IMR-90 (cell line): ENCODE data around the gene CYP11A1. TPM values are rescaled to one million over a fixed set of nuclear protein-coding genes. Genes with fewer than 3 reads are reported as not detected.

Experiments
- ATAC-seq: fragments of 200-7000 bp; cut with Tn5 transposase; 2 replicates; pipeline ENCODE4 v1.9.1; 2020; ENCODE audit warnings: low read depth, mild to moderate bottlenecking, moderate library complexity
- BruUV-seq: library from RNA; stranded (reverse); fragments of 400-500 nt; replicated peaks from 2 replicates; lab custom pipeline; 2021; lab: Mats Ljungman, UMichigan
- CTCF ChIA-PET: fragments of 300-600 bp; formaldehyde crosslinking; extraction: SDS; loops from one replicate; lab custom pipeline; 2021; ENCODE audit warnings: antibody characterized with exemption; lab: Yijun Ruan, JAX
- POLR2A ChIA-PET: fragments of 300-600 bp; sonication (Branson Sonifier 250); formaldehyde crosslinking; loops from one replicate; lab custom pipeline; 2022; ENCODE audit warnings: antibody characterized with exemption; ENCODE audit not compliant: unreplicated experiment; lab: Charles Lee
- DNase-seq: peaks from one replicate; pipeline ENCODE4 v3.0.0; 2013
- H2AFZ ChIP-seq: replicated peaks from 2 replicates; pipeline ENCODE3; 2013; ENCODE audit warnings: low read length, mild to moderate bottlenecking; ENCODE audit not compliant: poor library complexity
- H2AK5ac ChIP-seq: 2 replicates; pipeline ENCODE4 v1.6.1; 2013; ENCODE audit warnings: low read depth, low read length, inconsistent platforms
- H2AK9ac ChIP-seq: replicated peaks from 2 replicates; pipeline ENCODE3; 2013; ENCODE audit warnings: mild to moderate bottlenecking, low read depth, low read length, moderate library complexity; ENCODE audit not compliant: poor library complexity
- H2BK120ac ChIP-seq: 2 replicates; pipeline ENCODE4 v1.6.1; 2013; ENCODE audit warnings: low read depth, low read length, inconsistent platforms
- H2BK15ac ChIP-seq: 3 replicates; pipeline ENCODE4 v1.6.1; 2013; ENCODE audit warnings: low read depth, low read length, inconsistent platforms
- H2BK20ac ChIP-seq: 2 replicates; pipeline ENCODE4 v1.6.1; 2013; ENCODE audit warnings: low read depth, mild to moderate bottlenecking, inconsistent platforms, low read length, moderate library complexity
- H2BK5ac ChIP-seq: 2 replicates; pipeline ENCODE4 v1.6.1; 2013; ENCODE audit warnings: mild to moderate bottlenecking, low read depth, low read length, inconsistent platforms; ENCODE audit not compliant: poor library complexity, severe bottlenecking
- H3K14ac ChIP-seq: replicated peaks from 2 replicates; pipeline ENCODE4 v1.6.1; 2013; ENCODE audit warnings: low read depth, low read length, inconsistent platforms
- H3K18ac ChIP-seq: 2 replicates; pipeline ENCODE4 v1.6.1; 2013; ENCODE audit warnings: low read depth, low read length, control low read depth
- H3K23ac ChIP-seq: 2 replicates; pipeline ENCODE4 v1.6.1; 2013; ENCODE audit warnings: low read depth, low read length, inconsistent platforms
- H3K27ac ChIP-seq: 2 replicates; pipeline ENCODE4 v1.5.1; 2013; ENCODE audit warnings: mild to moderate bottlenecking, control low read depth, low read length; ENCODE audit not compliant: insufficient read depth
- H3K27me3 ChIP-seq: 2 replicates; pipeline ENCODE4 v1.6.1; 2013; ENCODE audit warnings: low read length; ENCODE audit not compliant: control insufficient read depth, insufficient read depth
- H3K36me3 ChIP-seq: 2 replicates; pipeline ENCODE4 v1.6.1; 2013; ENCODE audit warnings: low read length, mixed read lengths; ENCODE audit not compliant: control insufficient read depth, insufficient read depth
- H3K4ac ChIP-seq: 2 replicates; pipeline ENCODE4 v1.6.1; 2013; ENCODE audit warnings: low read depth, low read length, inconsistent platforms
- H3K4me1 ChIP-seq: 2 replicates; pipeline ENCODE4 v1.6.1; 2013; ENCODE audit warnings: low read length, mixed read lengths; ENCODE audit not compliant: control insufficient read depth, insufficient read depth
- H3K4me2 ChIP-seq: 2 replicates; pipeline ENCODE4 v1.6.1; 2013; ENCODE audit warnings: low read depth, mild to moderate bottlenecking, control low read depth, low read length, moderate library complexity
- H3K4me3 ChIP-seq: 2 replicates; pipeline ENCODE4 v1.5.1; 2013; ENCODE audit warnings: low read depth, mild to moderate bottlenecking, control low read depth, low read length, moderate library complexity; ENCODE audit not compliant: insufficient read depth
- H3K56ac ChIP-seq: 2 replicates; pipeline ENCODE4 v1.6.1; 2013; ENCODE audit warnings: low read length, inconsistent platforms; ENCODE audit not compliant: insufficient read depth; ENCODE audit errors: extremely low read depth
- H3K79me1 ChIP-seq, 2 experiments: 2 replicates each; pipeline ENCODE4 v1.6.1; 2013; ENCODE audit warnings: low read length in 2 of 2, inconsistent platforms in 1 of 2, low read depth in 1 of 2
- H3K9ac ChIP-seq: 2 replicates; pipeline ENCODE4 v1.6.1; 2013; ENCODE audit warnings: low read depth, low read length, control low read depth
- H3K9me1 ChIP-seq: 2 replicates; pipeline ENCODE4 v1.6.1; 2013; ENCODE audit warnings: low read length, inconsistent platforms; ENCODE audit not compliant: insufficient read depth
- H3K9me3 ChIP-seq: 2 replicates; pipeline ENCODE4 v1.6.1; 2013; ENCODE audit warnings: low read length; ENCODE audit not compliant: control insufficient read depth, insufficient read depth
- H4K20me1 ChIP-seq: 2 replicates; pipeline ENCODE4 v1.6.1; 2013; ENCODE audit warnings: low read length, inconsistent platforms; ENCODE audit not compliant: insufficient read depth
- H4K5ac ChIP-seq: 2 replicates; pipeline ENCODE4 v1.6.1; 2013; ENCODE audit warnings: mild to moderate bottlenecking, low read depth, low read length, control low read depth
- H4K8ac ChIP-seq, 2 experiments: 2 replicates each; pipeline ENCODE4 v1.6.1; 2013; ENCODE audit warnings: low read depth in 2 of 2, low read length in 2 of 2, control low read depth in 1 of 2, inconsistent platforms in 1 of 2
- H4K91ac ChIP-seq: 2 replicates; pipeline ENCODE4 v1.6.1; 2013; ENCODE audit warnings: low read depth, low read length, inconsistent platforms; ENCODE audit not compliant: insufficient read depth
- MAFK ChIP-seq: IDR thresholded peaks from 2 replicates; pipeline ENCODE4 v1.6.1; 2012; ENCODE audit warnings: low read depth, low read length, improper control_type of control experiment
- MAZ ChIP-seq: IDR thresholded peaks from 2 replicates; pipeline ENCODE4 v1.6.1; 2012; ENCODE audit warnings: low read depth, mild to moderate bottlenecking, low read length, improper control_type of control experiment, moderate library complexity, borderline replicate concordance
- RFX5 ChIP-seq: IDR thresholded peaks from 2 replicates; pipeline ENCODE4 v1.8.0; 2012; ENCODE audit warnings: low read depth, mild to moderate bottlenecking, low read length, moderate library complexity
- WGBS, 2 experiments: methylation state at CpG; one replicate each; pipeline versions ENCODE4 v1.1.5 to v1.1.7; 2013; ENCODE audit warnings: missing lambda C conversion rate in 2 of 2; ENCODE audit not compliant: insufficient read length in 1 of 2; ENCODE audit errors: extremely low coverage in 2 of 2; 5-methylcytosine and 5-hydroxymethylcytosine counted together
- dilution Hi-C: fragments of 300-500 bp; cut with HindIII; formaldehyde crosslinking; loops from one replicate; pipeline ENCODE4 v1.14.3; 2018; ENCODE audit warnings: low sequenced_read_pairs; ENCODE audit not compliant: unreplicated experiment
- in situ Hi-C: fragments of 300-500 bp; cut with MboI; formaldehyde crosslinking; loops from 3 replicates; pipeline ENCODE4 v1.14.3; 2019; ENCODE audit warnings: low sequenced_read_pairs, inconsistent platforms, mixed read lengths
- intact Hi-C: fragments of 100-400 bp; cut with micrococcal nuclease; formaldehyde crosslinking; loops from 2 replicates; pipeline ENCODE4 v1.10.0; 2022
- polyA plus RNA-seq, 3 experiments: library from polyadenylated mRNA; depleted of rRNA; stranded (reverse); fragments of >200 nt; gene quantifications; 2 replicates each; pipeline ENCODE4 v1.2.3, GENCODE V29; 2012; ENCODE audit warnings: low replicate concordance in 1 of 3
- total RNA-seq: library from RNA; depleted of rRNA; stranded (reverse); fragments of >200 nt; gene quantifications from 2 replicates; pipeline ENCODE4 v1.2.3, GENCODE V29; 2012
- TF ChIP-seq, protein P1 (sequence below): fragments of 150-350 bp; IDR thresholded peaks from 2 replicates; pipeline ENCODE4 v1.6.1; 2017; ENCODE audit warnings: mild to moderate bottlenecking, antibody characterized with exemption, low read length, low read depth

The CYP11A1 gene
- total and polyA plus RNA-seq, 2 of the 4 experiments (the other 2 are of a cell fraction) = 0.18 to 0.50 TPM

DNA sequence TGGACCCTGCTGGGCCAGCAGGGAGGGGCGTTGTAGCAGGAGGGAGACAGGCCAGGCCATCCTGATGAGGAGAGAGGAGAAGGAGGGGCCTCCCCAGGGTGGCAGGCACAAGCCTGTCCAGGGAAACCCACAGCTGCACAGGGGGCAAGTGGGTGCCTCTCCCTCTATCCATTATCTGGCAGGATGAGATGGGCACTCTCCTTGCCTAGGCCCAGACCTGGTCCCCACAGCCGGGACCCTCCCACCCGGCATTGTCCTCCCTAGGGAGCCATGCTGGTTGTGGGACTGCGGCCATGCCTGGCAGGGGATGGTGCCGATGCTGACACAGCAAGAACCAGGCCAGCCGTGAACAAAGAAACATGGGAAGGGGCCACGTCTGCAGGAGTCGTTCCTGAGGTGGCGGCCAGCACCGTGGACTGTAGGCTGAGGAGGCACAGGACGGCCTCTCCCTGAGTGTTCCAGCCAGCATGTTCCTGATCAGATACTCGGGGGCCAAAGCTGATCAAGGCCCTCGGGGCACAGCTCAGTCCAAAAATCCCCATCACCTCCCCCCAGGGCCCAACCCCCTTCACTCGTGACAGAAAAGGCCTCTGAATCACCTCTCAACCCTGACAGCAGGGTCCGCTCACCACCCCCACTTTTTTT lies 19.2 kb upstream of the CYP11A1 start:
- peaks cover 0 to 5% of the 10 kb centered on the region in 2 experiments; a peak in 1 of 4 replicates for H3K79me1 ChIP-seq
- no peak overlapping the region for H3K56ac ChIP-seq
- H3K14ac ChIP-seq = no peak overlapping the region
- no peak overlapping the region for H4K5ac ChIP-seq
- H3K36me3 ChIP-seq = no peaks in the 10 kb centered on the region
- ChIA-PET CTCF (interaction anchor here (5.3 kb wide), 1 partner anchor 52 kb away, joined by 31 read pairs; no protein-coding TSS in a partner anchor), POLR2A (no interaction called here)
- H2BK120ac ChIP-seq = no peak overlapping the region
- ATAC-seq (no peak), DNase-seq (no peak)
- H3K18ac ChIP-seq = no peak overlapping the region
- no peak overlapping the region for H2AK9ac ChIP-seq
- no peak overlapping the region for H3K4ac ChIP-seq
- H2AFZ ChIP-seq = no peak overlapping the region
- no peak overlapping the region for H4K8ac ChIP-seq
- no peak overlapping the region for H4K91ac ChIP-seq
- TF ChIP-seq MAZ (no peak), MAFK (peak; percentile 57), RFX5 (no peak)
- TF ChIP-seq, protein P1, sequence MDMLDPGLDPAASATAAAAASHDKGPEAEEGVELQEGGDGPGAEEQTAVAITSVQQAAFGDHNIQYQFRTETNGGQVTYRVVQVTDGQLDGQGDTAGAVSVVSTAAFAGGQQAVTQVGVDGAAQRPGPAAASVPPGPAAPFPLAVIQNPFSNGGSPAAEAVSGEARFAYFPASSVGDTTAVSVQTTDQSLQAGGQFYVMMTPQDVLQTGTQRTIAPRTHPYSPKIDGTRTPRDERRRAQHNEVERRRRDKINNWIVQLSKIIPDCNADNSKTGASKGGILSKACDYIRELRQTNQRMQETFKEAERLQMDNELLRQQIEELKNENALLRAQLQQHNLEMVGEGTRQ = no peak
- H4K20me1 ChIP-seq = no peaks in the 10 kb centered on the region
- 82% methylated on average over 8 of the region's 15 CpGs; no CpG with 5 or more reads in 1 of the 2 experiments for WGBS, 2 experiments
- H3K9ac ChIP-seq = no peak overlapping the region
- no peak overlapping the region for H3K27ac ChIP-seq
- intact Hi-C loops (no loop called here), dilution Hi-C loops (no loop called here), in situ Hi-C loops (no loop called here)
- H2BK20ac ChIP-seq = no peak overlapping the region
- H3K27me3 ChIP-seq = no peaks in the 10 kb centered on the region
- no peak overlapping the region for H2BK5ac ChIP-seq
- H2BK15ac ChIP-seq = no peak overlapping the region
- no peak overlapping the region for H3K4me3 ChIP-seq
- no peaks in the 10 kb centered on the region for H3K9me3 ChIP-seq
- H2AK5ac ChIP-seq = no peak overlapping the region
- H3K4me1 ChIP-seq = peaks cover 4% of the 10 kb centered on the region; the same call in 1 of the 2 replicates
- no peak overlapping the region for H3K4me2 ChIP-seq
- no peak overlapping the region for H3K23ac ChIP-seq
- no TSS peak for BruUV-seq
- H3K9me1 ChIP-seq = peaks cover 19% of the 10 kb centered on the region
